Activated naive CD8-positive, alpha-beta T cell treated with anti-CD3 and anti-CD28 coated beads, Interleukin-2, amount 10 ng/mL, durations not matched to agents 7 days and 5 days (primary cell): Measurements from ENCODE around the gene MPC1. TPM values are rescaled to one million over a fixed set of nuclear protein-coding genes. Genes with fewer than 3 reads are reported as not detected.

ENCODE experiments used
- ATAC-seq: fragments of 150-1000 bp; cut with Tn5 transposase; one replicate; pipeline ENCODE4 v1.10.0; 2021; ENCODE audit warnings: low read depth, moderate library complexity
- POLR2A ChIA-PET: fragments of 350-600 bp; sonication (Branson Sonifier 250); formaldehyde crosslinking; loops from one replicate; lab custom pipeline; 2021; ENCODE audit warnings: antibody characterized with exemption; lab: Charles Lee
- DNase-seq: peaks from one replicate; pipeline ENCODE4 v3.0.0; 2021
- H3K27ac Mint-ChIP-seq: one replicate; pipeline ENCODE4 v1.8.0; 2022; ENCODE audit warnings: mild to moderate bottlenecking, mixed read lengths
- H3K27me3 Mint-ChIP-seq: one replicate; pipeline ENCODE4 v1.8.0; 2022; ENCODE audit warnings: mild to moderate bottlenecking, moderate library complexity, mixed read lengths
- H3K36me3 Mint-ChIP-seq: one replicate; pipeline ENCODE4 v1.8.0; 2021; ENCODE audit warnings: mild to moderate bottlenecking, mixed read lengths
- H3K4me1 Mint-ChIP-seq: one replicate; pipeline ENCODE4 v1.8.0; 2021; ENCODE audit warnings: mixed read lengths
- H3K4me3 Mint-ChIP-seq: one replicate; pipeline ENCODE4 v1.8.0; 2022; ENCODE audit warnings: mild to moderate bottlenecking, moderate library complexity, mixed read lengths
- H3K9me3 Mint-ChIP-seq: one replicate; pipeline ENCODE4 v1.8.0; 2021; ENCODE audit warnings: mixed read lengths
- total RNA-seq, 2 experiments: library from RNA; stranded (reverse); gene quantifications; one replicate each; pipeline ENCODE4 v1.2.3, GENCODE V29; 2021

MPC1 gene
- total RNA-seq, 2 experiments from 2014 or later = 28.7 to 29.6 TPM

- H3K4me3 Mint-ChIP-seq = no peak overlapping the region
- POLR2A ChIA-PET = no interaction called here
- DNase-seq (no peak), ATAC-seq (no peak)
- no peak overlapping the region for H3K27ac Mint-ChIP-seq
- H3K27me3 Mint-ChIP-seq = peaks cover 29% of the 10 kb centered on the region
- H3K4me1 Mint-ChIP-seq = peaks cover 9% of the 10 kb centered on the region
- peaks cover 10% of the 10 kb centered on the region for H3K36me3 Mint-ChIP-seq
- H3K9me3 Mint-ChIP-seq = peaks cover 6% of the 10 kb centered on the region
Measured at GRCh38 chr6:166344240-166344639, 38.5 kb downstream of the MPC1 start.

GRCh38 chr6:166343150-166343487, 39.6 kb downstream of the MPC1 start:
- H3K27ac Mint-ChIP-seq = no peak overlapping the region
- H3K36me3 Mint-ChIP-seq = peaks cover 4% of the 10 kb centered on the region
- ATAC-seq (no peak), DNase-seq (no peak)
- POLR2A ChIA-PET = interaction anchor here (0.9 to 1.1 kb wide), 3 partner anchors 10 to 47 kb away, joined by 3 to 5 read pairs (median 3); no protein-coding TSS in a partner anchor
- peak overlapping the region; percentile 89 for H3K4me3 Mint-ChIP-seq
- peaks cover 9% of the 10 kb centered on the region for H3K4me1 Mint-ChIP-seq
- peaks cover 24% of the 10 kb centered on the region for H3K27me3 Mint-ChIP-seq
- H3K9me3 Mint-ChIP-seq = peaks cover 3% of the 10 kb centered on the region

GRCh38 chr6:166342349-166343149, 40.2 kb downstream of the MPC1 start, which contains the start of gene SFT2D1:
Gene SFT2D1, minus strand, starts transcription at chr6:166342545. Its CDS starts 64 bp downstream, at chr6:166342481.
- peak within 1 kb of the TSS; percentile 89 for H3K4me3 Mint-ChIP-seq

GRCh38 chr6:166341977-166342348, 40.8 kb downstream of the MPC1 start:
- POLR2A ChIA-PET = interaction anchor here (0.9 to 1.0 kb wide), 2 partner anchors 9 to 39 kb away, joined by 3 read pairs; no protein-coding TSS in a partner anchor
- Mint-ChIP-seq H3K27ac (peak overlapping the region; percentile 83), H3K4me1 (peaks cover 9% of the 10 kb centered on the region), H3K9me3 (no peaks in the 10 kb centered on the region), H3K4me3 (peak overlapping the region; percentile 89), H3K36me3 (peaks cover 1% of the 10 kb centered on the region), H3K27me3 (peaks cover 21% of the 10 kb centered on the region)
- DNase-seq = peak; percentile 41
- peak; percentile 19 for ATAC-seq

More at GRCh38 chr6:166342349-166343149, 40.2 kb downstream of the MPC1 start, which contains the start of gene SFT2D1:
- peaks cover 9% of the 10 kb centered on the region for H3K4me1 Mint-ChIP-seq
- peaks cover 1% of the 10 kb centered on the region for H3K36me3 Mint-ChIP-seq
- POLR2A ChIA-PET = interaction anchor here (0.9 to 1.1 kb wide), 5 partner anchors 9 to 46 kb away, joined by 3 to 5 read pairs (median 3); no protein-coding TSS in a partner anchor
- peak; percentile 88 for DNase-seq
- peaks cover 21% of the 10 kb centered on the region for H3K27me3 Mint-ChIP-seq
- H3K9me3 Mint-ChIP-seq = no peaks in the 10 kb centered on the region
- peak; percentile 78 for ATAC-seq
- peak within 1 kb of the TSS; percentile 83 for H3K27ac Mint-ChIP-seq

- POLR2A ChIA-PET = interaction anchor here (0.7 to 1.0 kb wide), 4 partner anchors 8 to 581 kb away, joined by 3 to 5 read pairs (median 3); no protein-coding TSS in a partner anchor
- H3K27me3 Mint-ChIP-seq = peaks cover 21% of the 10 kb centered on the region
- peak overlapping the region; percentile 83 for H3K27ac Mint-ChIP-seq
- H3K4me3 Mint-ChIP-seq = peak overlapping the region; percentile 89
- H3K36me3 Mint-ChIP-seq = peaks cover 1% of the 10 kb centered on the region
- H3K9me3 Mint-ChIP-seq = no peaks in the 10 kb centered on the region
- H3K4me1 Mint-ChIP-seq = peaks cover 9% of the 10 kb centered on the region
- ATAC-seq (peak; percentile 27), DNase-seq (no peak)
Measured at GRCh38 chr6:166341464-166341863, 41.3 kb downstream of the MPC1 start.

GRCh38 chr6:166338854-166339253, 43.9 kb downstream of the MPC1 start:
- Mint-ChIP-seq H3K27me3 (peaks cover 3% of the 10 kb centered on the region), H3K36me3 (peaks cover 16% of the 10 kb centered on the region), H3K27ac (no peak overlapping the region), H3K4me1 (peaks cover 19% of the 10 kb centered on the region), H3K4me3 (no peak overlapping the region), H3K9me3 (no peaks in the 10 kb centered on the region)
- DNase-seq = no peak
- POLR2A ChIA-PET = no interaction called here
- ATAC-seq = no peak

GRCh38 chr6:166336847-166337246, 45.9 kb downstream of the MPC1 start:
- H3K4me1 Mint-ChIP-seq = peaks cover 30% of the 10 kb centered on the region

GRCh38 chr6:166335378-166336302, 47.1 kb downstream of the MPC1 start:
- peaks cover 30% of the 10 kb centered on the region for H3K4me1 Mint-ChIP-seq
- no peak overlapping the region for H3K27ac Mint-ChIP-seq
- ATAC-seq (no peak), DNase-seq (no peak)
- peaks cover 3% of the 10 kb centered on the region for H3K27me3 Mint-ChIP-seq
- no peaks in the 10 kb centered on the region for H3K9me3 Mint-ChIP-seq
- POLR2A ChIA-PET = no interaction called here
- H3K4me3 Mint-ChIP-seq = no peak overlapping the region
- peaks cover 27% of the 10 kb centered on the region for H3K36me3 Mint-ChIP-seq

More at GRCh38 chr6:166336847-166337246, 45.9 kb downstream of the MPC1 start:
- Mint-ChIP-seq H3K9me3 (no peaks in the 10 kb centered on the region), H3K27me3 (peaks cover 3% of the 10 kb centered on the region), H3K36me3 (peaks cover 28% of the 10 kb centered on the region), H3K27ac (no peak overlapping the region), H3K4me3 (no peak overlapping the region)
- no peak for ATAC-seq
- POLR2A ChIA-PET = no interaction called here
- DNase-seq = no peak

GRCh38 chr6:166334878-166335277, 47.9 kb downstream of the MPC1 start:
- H3K4me3 Mint-ChIP-seq = no peak overlapping the region
- POLR2A ChIA-PET = no interaction called here
- peaks cover 27% of the 10 kb centered on the region for H3K36me3 Mint-ChIP-seq
- H3K4me1 Mint-ChIP-seq = peaks cover 30% of the 10 kb centered on the region
- no peaks in the 10 kb centered on the region for H3K9me3 Mint-ChIP-seq
- DNase-seq (no peak), ATAC-seq (no peak)
- H3K27me3 Mint-ChIP-seq = peaks cover 3% of the 10 kb centered on the region
- H3K27ac Mint-ChIP-seq = no peak overlapping the region

- H3K36me3 Mint-ChIP-seq = peaks cover 30% of the 10 kb centered on the region
- H3K9me3 Mint-ChIP-seq = no peaks in the 10 kb centered on the region
- no peak for DNase-seq
Measured at GRCh38 chr6:166333172-166333995, 49.4 kb downstream of the MPC1 start.

GRCh38 chr6:166331503-166332415, 51.0 kb downstream of the MPC1 start:
- POLR2A ChIA-PET = no interaction called here
- H3K36me3 Mint-ChIP-seq = peaks cover 33% of the 10 kb centered on the region
- no peaks in the 10 kb centered on the region for H3K9me3 Mint-ChIP-seq

More at GRCh38 chr6:166333172-166333995, 49.4 kb downstream of the MPC1 start:
- Mint-ChIP-seq H3K4me3 (peak overlapping the region; percentile 54), H3K27ac (peak overlapping the region; percentile 73), H3K27me3 (peaks cover 3% of the 10 kb centered on the region), H3K4me1 (peaks cover 30% of the 10 kb centered on the region)
- peak; percentile 95 for ATAC-seq
- POLR2A ChIA-PET = interaction anchor here (0.6 to 1.0 kb wide), 4 partner anchors 8 to 50 kb away, joined by 3 read pairs; no protein-coding TSS in a partner anchor

More at GRCh38 chr6:166331503-166332415, 51.0 kb downstream of the MPC1 start:
- ATAC-seq (no peak), DNase-seq (no peak)
- H3K27ac Mint-ChIP-seq = no peak overlapping the region
- no peak overlapping the region for H3K4me3 Mint-ChIP-seq
- peaks cover 28% of the 10 kb centered on the region for H3K4me1 Mint-ChIP-seq
- peaks cover 3% of the 10 kb centered on the region for H3K27me3 Mint-ChIP-seq
